GM12875 (cell line): ENCODE results near the gene NRAP.

Experiments
- H3K4me3 ChIP-seq: one replicate; pipeline ENCODE4 v1.5.1; 2011; ENCODE audit warnings: low read depth, low read length, control low read depth
- CTCF ChIP-seq: IDR thresholded peaks from 2 replicates; pipeline ENCODE4 v1.5.1; 2011; ENCODE audit warnings: low read depth, mild to moderate bottlenecking, control low read depth, inconsistent platforms, low read length, moderate library complexity, borderline replicate concordance; ENCODE audit not compliant: insufficient read depth

The NRAP gene

DNA sequence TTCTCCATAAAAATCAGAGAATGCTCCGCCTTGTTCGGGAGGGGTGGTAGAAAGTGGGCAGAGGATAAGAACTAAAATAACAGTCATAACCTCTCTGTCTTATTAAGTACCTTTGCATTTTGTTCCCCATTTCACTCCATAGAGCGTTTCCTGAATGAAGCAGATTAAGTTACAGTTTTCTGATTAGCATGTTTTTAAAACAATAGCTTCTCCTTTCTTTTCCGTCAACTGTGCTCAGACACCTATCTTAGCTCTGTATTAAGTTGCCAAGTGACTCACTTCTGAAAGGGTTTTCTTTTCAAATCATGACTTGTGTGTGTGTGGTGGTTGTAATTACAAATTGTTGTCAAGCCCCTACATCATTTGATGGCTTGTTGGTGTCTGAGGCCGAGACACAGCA is 109.6 kb downstream of the NRAP start:
- no peak for TF ChIP-seq CTCF
- no peak overlapping the region for H3K4me3 ChIP-seq

- no peak for TF ChIP-seq CTCF
- H3K4me3 ChIP-seq: no peak overlapping the region
These were observed 110.7 kb downstream of the NRAP start for GRCh38 chr10:113553149-113553548.

DNA sequence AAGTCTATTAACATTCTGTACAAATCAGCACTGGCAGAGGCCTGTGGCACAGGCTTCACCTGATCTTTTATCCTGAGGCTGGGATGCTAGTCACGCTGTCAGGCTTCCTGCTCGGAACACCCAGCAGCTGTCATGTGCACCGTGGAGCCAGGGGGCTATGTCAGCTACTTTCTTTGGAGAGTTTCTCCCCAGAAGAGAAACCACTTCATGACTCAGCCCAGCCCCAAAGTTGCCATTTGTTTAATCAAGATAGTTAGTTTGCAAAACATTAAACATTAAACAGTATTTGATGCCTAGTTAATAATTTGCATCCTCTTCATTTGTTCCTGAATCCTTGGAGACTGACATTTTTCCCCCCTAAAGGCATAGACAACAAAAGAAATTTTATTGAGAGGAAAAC is 111.1 kb downstream of the NRAP start, which contains the start of gene HABP2:
Gene HABP2 (plus strand): TSS at position 353 of the 400 bp plus-strand sequence. CDS start 69 bp downstream, outside the sequence.
- TF ChIP-seq CTCF: no peak

DNA sequence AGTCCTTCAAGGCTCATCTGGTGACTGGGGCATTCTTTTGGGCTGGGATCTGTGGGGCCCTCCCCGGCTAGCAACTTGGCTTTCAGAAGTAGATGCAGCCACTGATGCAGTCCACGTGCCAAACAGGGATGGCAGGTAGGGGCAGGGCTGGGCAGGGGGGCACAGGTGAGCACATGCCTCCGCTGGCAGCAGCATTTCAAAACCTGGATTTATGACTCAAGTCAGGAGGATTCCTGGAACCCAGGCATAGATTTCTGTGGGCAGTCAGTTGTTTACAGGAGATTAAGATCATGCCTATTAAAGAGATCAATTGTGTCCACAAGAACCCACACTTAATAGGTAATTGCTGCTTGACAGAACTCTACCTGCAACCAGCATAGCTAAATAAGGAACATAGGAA is 111.8 kb downstream of the NRAP start:
- TF ChIP-seq CTCF: no peak

More for the DNA sequence above, 111.1 kb downstream of the NRAP start, which contains the start of gene HABP2:
- H3K4me3 ChIP-seq: no peak within 1 kb of the TSS

GRCh38 chr10:113550365-113550764 is 113.5 kb downstream of the NRAP start:
- H3K4me3 ChIP-seq: no peak overlapping the region
- no peak for TF ChIP-seq CTCF

More for the DNA sequence above, 111.8 kb downstream of the NRAP start:
- no peak overlapping the region for H3K4me3 ChIP-seq

GRCh38 chr10:113549856-113550255 is 114.0 kb downstream of the NRAP start:
- H3K4me3 ChIP-seq: no peak overlapping the region
- no peak for TF ChIP-seq CTCF

DNA sequence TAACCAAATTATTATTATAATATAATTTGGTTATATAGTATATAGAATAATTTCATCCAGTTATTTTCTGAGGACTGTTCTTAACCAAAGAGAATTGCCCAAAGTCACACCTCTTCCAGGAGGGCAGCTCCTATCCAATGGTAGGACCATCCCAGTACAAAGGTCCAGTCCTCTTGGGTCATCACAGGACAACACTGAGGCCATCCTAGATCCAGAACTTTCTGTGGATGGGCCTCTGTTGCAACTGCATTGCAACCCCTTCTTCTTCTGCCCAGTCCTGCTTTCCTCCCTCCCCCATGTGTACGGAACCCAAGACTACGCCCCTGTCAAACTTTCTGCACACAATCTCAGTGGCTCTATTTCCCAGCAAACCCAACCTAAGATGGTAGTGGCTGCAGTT is 116.4 kb downstream of the NRAP start:
- no peak for TF ChIP-seq CTCF

More for the DNA sequence above, 116.4 kb downstream of the NRAP start:
- H3K4me3 ChIP-seq: no peak overlapping the region
